ENCODE measurements around the gene SLC30A10.

DNA sequence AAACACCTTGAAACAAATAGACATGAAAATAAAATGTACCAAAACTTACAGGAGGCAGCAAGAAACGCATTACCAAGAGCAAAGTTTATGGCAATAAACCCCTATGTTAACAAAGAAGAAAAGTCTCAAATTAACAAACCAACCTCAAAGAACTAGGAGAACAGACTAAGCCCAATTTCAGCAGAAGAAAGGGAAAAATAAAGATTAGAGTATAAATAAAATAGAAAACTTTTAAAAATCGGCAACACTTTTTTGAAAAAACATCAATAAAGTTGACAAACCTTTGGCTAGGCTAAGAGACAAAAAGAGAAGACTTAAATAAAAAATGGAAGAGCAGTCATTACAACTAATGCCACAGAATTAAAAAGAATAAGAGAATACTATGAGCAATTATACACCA, 42.7 kb downstream of the SLC30A10 start:
- no peak for TF ChIP-seq FOXP2 (optimal IDR thresholded peaks at IDR 0.05; ENCODE audit: control extremely low read depth, extremely low read length, insufficient read depth)
- TF ChIP-seq POLR2AphosphoS5 (IDR thresholded peaks at IDR 0.05; ENCODE audit: borderline replicate concordance, low read depth, low read length) = no peak
